SK-N-SH (cell line): ENCODE data around the gene CAMSAP1. TPM values are rescaled to one million over a fixed set of nuclear protein-coding genes. Genes with fewer than 3 reads are reported as not detected.

Source experiments
- CTCF ChIA-PET: fragments of 300-600, 350-600 bp; formaldehyde crosslinking; extraction: SDS; loops from one replicate; lab custom pipeline; 2021; lab: Yijun Ruan, JAX
- POLR2A ChIA-PET: fragments of 350-600 bp; sonication (Branson Sonifier 250); formaldehyde crosslinking; extraction: SDS; loops from one replicate; lab custom pipeline; 2020; ENCODE audit warnings: antibody characterized with exemption, inconsistent platforms; lab: Yijun Ruan, JAX
- DNase-seq: peaks from one replicate; pipeline ENCODE4 v3.0.0; 2012
- H2AFZ ChIP-seq: fragments of 200-600 bp; sonication (generic); 2 replicates; pipeline ENCODE4 v1.8.1; 2016; ENCODE audit warnings: antibody characterized with exemption, mild to moderate bottlenecking, low read depth
- H3F3A ChIP-seq: fragments of 200-600 bp; sonication (generic); replicated peaks from 2 replicates; pipeline ENCODE3; 2016; ENCODE audit warnings: antibody characterized with exemption, mild to moderate bottlenecking; ENCODE audit not compliant: insufficient read depth
- H3K27ac ChIP-seq, 2 experiments: fragments of 200-500 bp in 1 of 2; fragments of 200-600 bp in 1 of 2; sonication (Bioruptor generic) in 1 of 2; sonication (generic), shearing (Covaris generic) in 1 of 2; 2 replicates each; pipeline versions ENCODE4 v1.5.1 to v1.6.1; 2014 to 2016; ENCODE audit warnings: low read depth in 2 of 2, inconsistent platforms in 1 of 2, low read length in 1 of 2, mild to moderate bottlenecking in 1 of 2, mixed read lengths in 1 of 2
- H3K27me3 ChIP-seq: fragments of 200-600 bp; sonication (generic), shearing (Covaris generic); 2 replicates; pipeline ENCODE4 v1.6.1; 2016; ENCODE audit warnings: mixed run types; ENCODE audit not compliant: insufficient read depth
- H3K36me3 ChIP-seq, 2 experiments: fragments of 200-500 bp in 1 of 2; fragments of 200-600 bp in 1 of 2; sonication (Bioruptor generic) in 1 of 2; sonication (generic) in 1 of 2; replicated peaks in 1 of 2; 2 replicates each; pipeline versions ENCODE3 to v1.5.1; 2014 to 2016; ENCODE audit warnings: low read length in 1 of 2, mild to moderate bottlenecking in 1 of 2; ENCODE audit not compliant: insufficient read depth in 2 of 2, control insufficient read depth in 1 of 2
- H3K4me1 ChIP-seq, 2 experiments: fragments of 200-500 bp in 1 of 2; fragments of 200-600 bp in 1 of 2; sonication (Bioruptor generic) in 1 of 2; sonication (generic), shearing (Covaris generic) in 1 of 2; 2 replicates each; pipeline versions ENCODE4 v1.5.1 to v1.6.1; 2014 to 2016; ENCODE audit warnings: low read depth in 1 of 2, low read length in 1 of 2, mixed run types in 1 of 2; ENCODE audit not compliant: insufficient read depth in 2 of 2, control insufficient read depth in 1 of 2
- H3K4me2 ChIP-seq: fragments of 200-600 bp; sonication (generic), shearing (Covaris generic); 2 replicates; pipeline ENCODE4 v1.6.1; 2017; ENCODE audit warnings: mixed run types
- H3K4me3 ChIP-seq, 2 experiments: fragments of 200-500 bp in 1 of 2; fragments of 200-600 bp in 1 of 2; sonication (Bioruptor generic) in 1 of 2; sonication (generic), shearing (Covaris generic) in 1 of 2; 2 replicates each; pipeline versions ENCODE4 v1.5.1 to v1.8.1; 2014 to 2016; ENCODE audit warnings: low read depth in 2 of 2, inconsistent platforms in 1 of 2, low read length in 1 of 2, mild to moderate bottlenecking in 1 of 2, mixed read lengths in 1 of 2, moderate library complexity in 1 of 2
- H3K79me2 ChIP-seq: fragments of 200-600 bp; sonication (generic); 2 replicates; pipeline ENCODE4 v1.8.1; 2017; ENCODE audit warnings: mild to moderate bottlenecking; ENCODE audit not compliant: insufficient read depth
- H3K9ac ChIP-seq: fragments of 200-600 bp; sonication (generic); 2 replicates; pipeline ENCODE4 v1.6.1; 2017; ENCODE audit warnings: mixed run types
- H3K9me2 ChIP-seq: fragments of 200-600 bp; sonication (generic); 2 replicates; pipeline ENCODE4 v1.6.1; 2017; ENCODE audit warnings: mixed run types
- H3K9me3 ChIP-seq: fragments of 200-600 bp; sonication (generic); 2 replicates; pipeline ENCODE4 v1.6.1; 2017; ENCODE audit warnings: mixed run types, mild to moderate bottlenecking, moderate library complexity
- H4K20me1 ChIP-seq: fragments of 200-600 bp; sonication (generic); 2 replicates; pipeline ENCODE4 v1.6.1; 2017; ENCODE audit warnings: mild to moderate bottlenecking, mixed run types; ENCODE audit not compliant: insufficient read depth
- MEF2A ChIP-seq: IDR thresholded peaks from 2 replicates; pipeline ENCODE4 v1.4.0; 2012; ENCODE audit warnings: low read depth, borderline replicate concordance
- SIN3A ChIP-seq: IDR thresholded peaks from 2 replicates; pipeline ENCODE4 v1.6.1; 2012; ENCODE audit warnings: low read depth, mild to moderate bottlenecking, low read length, moderate library complexity, borderline replicate concordance
- TAF1 ChIP-seq: IDR thresholded peaks from 2 replicates; pipeline ENCODE4 v1.6.1; 2012; ENCODE audit warnings: low read depth, mild to moderate bottlenecking, low read length, moderate library complexity, borderline replicate concordance
- TCF12 ChIP-seq: IDR thresholded peaks from 2 replicates; pipeline ENCODE4 v1.4.0; 2012
- WGBS: methylation state at CpG from one replicate; pipeline ENCODE4 v1.1.6; 2017; ENCODE audit warnings: low lambda C conversion rate; 5-methylcytosine and 5-hydroxymethylcytosine counted together
- polyA plus RNA-seq, 3 experiments: library from polyadenylated mRNA; depleted of rRNA; stranded (reverse); fragments of >200 nt; gene quantifications; 2 replicates each; pipeline ENCODE4 v1.2.3, GENCODE V29; 2012
- TF ChIP-seq, protein P1 (sequence below): IDR thresholded peaks from 2 replicates; pipeline ENCODE4; 2012

CAMSAP1 gene
- polyA plus RNA-seq, 1 of the 3 experiments (the other 2 are of a cell fraction): 8.9 TPM

DNA sequence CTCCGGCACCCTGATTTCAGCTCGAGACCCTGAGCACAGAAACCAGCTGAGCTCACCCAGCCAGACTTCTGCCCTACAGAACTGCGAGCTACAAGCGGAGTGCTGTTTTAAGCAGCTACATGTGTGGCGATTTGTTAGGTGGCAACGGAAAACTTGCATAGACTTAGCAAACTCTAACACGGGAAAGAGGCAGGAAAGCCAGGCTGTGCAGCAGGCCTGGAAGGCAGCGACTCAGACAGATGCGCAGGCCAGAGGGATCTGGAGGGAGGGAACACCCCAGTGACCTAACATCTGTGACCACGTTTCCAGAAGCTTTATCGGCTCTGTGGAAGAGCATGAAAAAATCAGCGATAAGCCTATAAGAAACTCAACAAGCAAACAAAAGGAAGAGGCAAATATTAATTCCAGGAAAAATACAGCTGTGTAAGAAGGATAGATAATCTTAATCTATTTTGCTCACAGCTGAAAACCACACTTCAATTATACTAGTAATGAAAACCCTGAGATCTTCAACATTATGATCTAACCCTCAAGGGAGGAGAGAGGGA lies 42.9 kb upstream of the CAMSAP1 start:
- Histone ChIP-seq H3K4me3 (no peak overlapping the region), H3K36me3 (peaks cover 5 to 52% of the 10 kb centered on the region in 2 experiments), H3K9me3 (no peaks in the 10 kb centered on the region), H3K9me2 (no peaks in the 10 kb centered on the region), H3K4me2 (no peak overlapping the region), H3K79me2 (peaks cover 12% of the 10 kb centered on the region; the same call in 1 of the 2 replicates), H3K9ac (no peak overlapping the region), H4K20me1 (no peaks in the 10 kb centered on the region), H3K27ac (no peak overlapping the region), H2AFZ (no peak overlapping the region), H3K4me1 (no peaks in the 10 kb centered on the region), H3F3A (peaks cover 4% of the 10 kb centered on the region), H3K27me3 (no peaks in the 10 kb centered on the region)
- POLR2A ChIA-PET: no interaction called here
- CTCF ChIA-PET: interaction anchor here (1.0 to 2.3 kb wide), 4 partner anchors 9 to 172 kb away, joined by 3 to 8 read pairs (median 4); no protein-coding TSS in a partner anchor
- TF ChIP-seq, protein P1, sequence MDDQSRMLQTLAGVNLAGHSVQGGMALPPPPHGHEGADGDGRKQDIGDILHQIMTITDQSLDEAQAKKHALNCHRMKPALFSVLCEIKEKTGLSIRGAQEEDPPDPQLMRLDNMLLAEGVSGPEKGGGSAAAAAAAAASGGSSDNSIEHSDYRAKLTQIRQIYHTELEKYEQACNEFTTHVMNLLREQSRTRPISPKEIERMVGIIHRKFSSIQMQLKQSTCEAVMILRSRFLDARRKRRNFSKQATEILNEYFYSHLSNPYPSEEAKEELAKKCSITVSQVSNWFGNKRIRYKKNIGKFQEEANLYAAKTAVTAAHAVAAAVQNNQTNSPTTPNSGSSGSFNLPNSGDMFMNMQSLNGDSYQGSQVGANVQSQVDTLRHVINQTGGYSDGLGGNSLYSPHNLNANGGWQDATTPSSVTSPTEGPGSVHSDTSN: no peak
- no peak for TF ChIP-seq MEF2A
- WGBS: 90% methylated on average over 12 of the region's 12 CpGs
- DNase-seq: no peak

DNA sequence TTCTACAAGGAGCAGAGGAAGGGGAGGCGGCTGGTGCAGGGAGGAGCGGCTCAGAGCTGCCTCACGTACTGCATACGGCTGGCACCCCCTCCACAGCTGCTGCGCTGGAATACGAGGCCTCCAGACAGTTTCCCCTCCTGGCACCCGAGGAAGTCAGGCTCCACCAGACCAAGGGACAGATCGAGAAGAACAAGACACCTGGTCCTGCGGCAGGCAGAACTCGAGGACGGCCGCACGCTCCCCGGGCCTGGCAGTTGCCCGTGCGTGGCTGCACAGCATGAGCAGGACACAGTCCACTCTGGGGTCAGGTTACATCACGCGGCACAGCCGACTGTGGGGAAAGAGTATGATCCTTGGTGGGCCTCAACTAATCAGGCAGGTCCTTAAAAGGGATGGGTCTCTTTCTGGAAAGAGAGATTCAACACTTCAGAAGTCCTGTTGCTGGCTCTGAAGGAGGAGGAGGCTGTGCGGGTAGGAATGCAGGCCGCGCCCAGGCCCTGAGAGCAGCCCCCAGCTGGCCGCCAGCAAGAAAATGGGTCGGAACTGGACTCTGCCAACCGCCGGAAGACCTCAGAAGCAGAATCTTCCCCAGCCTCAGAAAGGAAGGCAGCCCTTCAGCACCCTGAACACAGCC lies 42.3 kb upstream of the CAMSAP1 start:
- CTCF ChIA-PET: interaction anchor here (1.0 to 1.4 kb wide), 3 partner anchors 8 to 173 kb away, joined by 3 to 4 read pairs (median 3); no protein-coding TSS in a partner anchor
- peaks cover 4% of the 10 kb centered on the region for H3F3A ChIP-seq

DNA sequence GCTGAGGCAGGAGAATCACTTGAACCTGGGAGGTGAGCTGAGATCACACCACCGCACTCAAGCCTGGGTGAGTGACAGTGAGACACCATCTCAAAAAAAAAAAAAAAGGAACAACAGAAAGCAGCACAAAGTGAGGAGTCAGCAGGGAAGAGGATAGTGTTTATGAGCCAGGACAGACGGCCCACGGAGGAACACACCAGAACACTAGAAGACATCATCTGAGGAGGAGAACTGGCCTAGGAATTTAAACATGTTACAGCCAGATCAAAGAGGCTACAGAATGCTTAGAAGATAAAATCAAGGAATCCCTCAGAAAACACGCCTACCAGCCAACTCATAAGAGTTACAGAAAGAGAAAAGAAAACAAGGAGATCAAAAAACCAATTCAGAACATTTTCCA lies 41.6 kb upstream of the CAMSAP1 start:
- Histone ChIP-seq H3K27me3 (no peaks in the 10 kb centered on the region), H3K9me3 (no peaks in the 10 kb centered on the region), H3K36me3 (peaks cover 10 to 58% of the 10 kb centered on the region in 2 experiments), H3K4me1 (no peaks in the 10 kb centered on the region), H3K9me2 (no peaks in the 10 kb centered on the region), H3K27ac (no peak overlapping the region), H3K79me2 (no peaks in the 10 kb centered on the region), H3F3A (peaks cover 4% of the 10 kb centered on the region), H3K9ac (no peak overlapping the region), H2AFZ (no peak overlapping the region), H3K4me2 (no peak overlapping the region), H4K20me1 (no peaks in the 10 kb centered on the region), H3K4me3 (no peak overlapping the region)
- POLR2A ChIA-PET: no interaction called here
- CTCF ChIA-PET: no interaction called here
- no peak for TF ChIP-seq TAF1
- no peak for TF ChIP-seq SIN3A
- no peak for DNase-seq
- 97% methylated on average over 4 of the region's 4 CpGs for WGBS

More for the DNA sequence above, 42.3 kb upstream of the CAMSAP1 start:
- Histone ChIP-seq H3K27ac (no peak overlapping the region), H3K27me3 (no peaks in the 10 kb centered on the region), H3K9me3 (no peaks in the 10 kb centered on the region)
- no peak for TF ChIP-seq TCF12
- TF ChIP-seq, all 33 proteins: peak for 0
- H3K4me3 ChIP-seq: no peak overlapping the region
- H3K79me2 ChIP-seq: peaks cover 6% of the 10 kb centered on the region; the same call in 1 of the 2 replicates
- WGBS: 96% methylated on average over 23 of the region's 26 CpGs
- no peak for DNase-seq
- no peaks in the 10 kb centered on the region for H3K4me1 ChIP-seq
- no peak overlapping the region for H2AFZ ChIP-seq
- H3K36me3 ChIP-seq: peaks cover 6 to 55% of the 10 kb centered on the region in 2 experiments
- no peak overlapping the region for H3K9ac ChIP-seq
- POLR2A ChIA-PET: no interaction called here
- H3K4me2 ChIP-seq: no peak overlapping the region
- H4K20me1 ChIP-seq: no peaks in the 10 kb centered on the region
- no peaks in the 10 kb centered on the region for H3K9me2 ChIP-seq
